HCT116 (cell line): ENCODE data around the gene EARS2. TPM values are rescaled to one million over a fixed set of nuclear protein-coding genes. Genes with fewer than 3 reads are reported as not detected.

Experiments
- ATAC-seq: fragments of 200-7000 bp; cut with Tn5 transposase; 2 replicates; pipeline ENCODE4 v1.9.1; 2020; ENCODE audit warnings: mild to moderate bottlenecking, moderate library complexity
- BruUV-seq: library from RNA; stranded (reverse); fragments of 400-500 nt; replicated peaks from 2 replicates; lab custom pipeline; 2021; lab: Mats Ljungman, UMichigan
- CTCF ChIA-PET: fragments of 300-600 bp; sonication (Branson Sonifier 250); formaldehyde crosslinking; loops from one replicate; lab custom pipeline; 2021; ENCODE audit warnings: antibody characterized with exemption; lab: Charles Lee
- POLR2A ChIA-PET: fragments of 300-600, 350-600 bp; sonication (Branson Sonifier 250); formaldehyde crosslinking; loops from one replicate; lab custom pipeline; 2021; ENCODE audit warnings: antibody characterized with exemption; lab: Charles Lee
- RAD21 ChIA-PET, 2 experiments: fragments of 300-600 bp; sonication (Branson Sonifier 250); formaldehyde crosslinking; loops; one replicate each; lab custom pipeline; 2023; ENCODE audit warnings: low total read pairs in 2 of 2; ENCODE audit not compliant: uncharacterized antibody in 2 of 2, unreplicated experiment in 2 of 2, low non-redundant PET in 1 of 2; lab: Charles Lee
- DNase-seq: peaks from one replicate; pipeline ENCODE4 v3.0.0-alpha.2; 2010; ENCODE audit warnings: low read depth, low spot score
- H2AFZ ChIP-seq: fragments of 200-600 bp; shearing (Covaris generic), sonication (generic); 2 replicates; pipeline ENCODE4 v1.6.1; 2017; ENCODE audit warnings: low read depth, mixed run types, mixed read lengths, antibody characterized with exemption, low read length; ENCODE audit not compliant: poor library complexity, severe bottlenecking
- H3K27ac ChIP-seq: 2 replicates; pipeline ENCODE4 v1.5.1; 2012; ENCODE audit warnings: low read depth, low read length
- H3K27me3 ChIP-seq: fragments of 200-600 bp; sonication (generic); 2 replicates; pipeline ENCODE4 v1.6.1; 2016; ENCODE audit warnings: mixed run types, low read length, mixed read lengths; ENCODE audit not compliant: insufficient read depth
- H3K36me3 ChIP-seq, 2 experiments: fragments of 200-500 bp in 1 of 2; fragments of 200-600 bp in 1 of 2; sonication (Bioruptor generic) in 1 of 2; sonication (generic) in 1 of 2; 2 replicates each; pipeline versions ENCODE4 v1.5.1 to v1.6.1; 2014 to 2016; ENCODE audit warnings: low read length in 2 of 2, inconsistent platforms in 1 of 2, mixed read lengths in 1 of 2, mixed run types in 1 of 2; ENCODE audit not compliant: insufficient read depth in 2 of 2, control insufficient read depth in 1 of 2
- H3K4me1 ChIP-seq, 2 experiments: fragments of 200-600 bp in 1 of 2; sonication (generic) in 1 of 2; 2 replicates each; pipeline versions ENCODE4 v1.5.1 to v1.6.1; 2012 to 2017; ENCODE audit warnings: low read length in 2 of 2, inconsistent platforms in 1 of 2, mild to moderate bottlenecking in 1 of 2, mixed read lengths in 1 of 2, mixed run types in 1 of 2, moderate library complexity in 1 of 2; ENCODE audit not compliant: insufficient read depth in 2 of 2, control insufficient read depth in 1 of 2
- H3K4me2 ChIP-seq: fragments of 200-600 bp; sonication (generic); 2 replicates; pipeline ENCODE4 v1.6.1; 2017; ENCODE audit warnings: mixed run types, low read length, mixed read lengths
- H3K4me3 ChIP-seq, 2 experiments: fragments of 200-600 bp in 1 of 2; sonication (generic) in 1 of 2; replicated peaks in 1 of 2; 2 replicates each; pipeline ENCODE4 v1.5.1; 2011 to 2016; ENCODE audit warnings: low read length in 2 of 2, control low read depth in 1 of 2, low read depth in 1 of 2, mild to moderate bottlenecking in 1 of 2, mixed read lengths in 1 of 2, mixed run types in 1 of 2
- H3K79me2 ChIP-seq: fragments of 200-600 bp; sonication (generic); 2 replicates; pipeline ENCODE4 v1.6.1; 2017; ENCODE audit warnings: mild to moderate bottlenecking, mixed run types, low read length, moderate library complexity, mixed read lengths; ENCODE audit not compliant: insufficient read depth
- H3K9ac ChIP-seq: fragments of 200-600 bp; sonication (generic); 2 replicates; pipeline ENCODE4 v1.6.1; 2016; ENCODE audit warnings: low read length, mixed read lengths
- H3K9me2 ChIP-seq: fragments of 200-600 bp; sonication (generic), shearing (Covaris generic); 2 replicates; pipeline ENCODE4 v1.6.1; 2017; ENCODE audit warnings: mixed run types, mild to moderate bottlenecking, moderate library complexity; ENCODE audit not compliant: insufficient read depth
- H3K9me3 ChIP-seq, 2 experiments: fragments of 200-500 bp in 1 of 2; fragments of 200-600 bp in 1 of 2; sonication (Bioruptor generic) in 1 of 2; sonication (generic) in 1 of 2; 2 replicates each; pipeline ENCODE4 v1.6.1; 2014 to 2017; ENCODE audit warnings: low read length in 2 of 2, mixed read lengths in 2 of 2, inconsistent platforms in 1 of 2, low read depth in 1 of 2, mild to moderate bottlenecking in 1 of 2, mixed run types in 1 of 2, moderate library complexity in 1 of 2; ENCODE audit not compliant: control insufficient read depth in 1 of 2, insufficient read depth in 1 of 2
- H4K20me1 ChIP-seq: fragments of 200-600 bp; sonication (generic), shearing (Covaris generic); 2 replicates; pipeline ENCODE4 v1.6.1; 2017; ENCODE audit warnings: mixed run types, mild to moderate bottlenecking, moderate library complexity; ENCODE audit not compliant: insufficient read depth
- EGR1 ChIP-seq: IDR thresholded peaks from 2 replicates; pipeline ENCODE4 v1.6.1; 2012; ENCODE audit warnings: low read depth
- EZH2phosphoT487 ChIP-seq: fragments of 200-600 bp; IDR thresholded peaks from 2 replicates; pipeline ENCODE4 v1.6.1; 2018; ENCODE audit warnings: antibody characterized with exemption, borderline replicate concordance
- FOSL1 ChIP-seq: IDR thresholded peaks from 2 replicates; pipeline ENCODE4 v1.6.1; 2012; ENCODE audit warnings: low read depth
- JUND ChIP-seq: IDR thresholded peaks from 2 replicates; pipeline ENCODE4 v1.6.1; 2012
- POLR2A ChIP-seq: IDR thresholded peaks from 2 replicates; pipeline ENCODE4 v1.7.0; 2011; ENCODE audit warnings: borderline replicate concordance; ENCODE audit not compliant: insufficient read depth, insufficient read length; ENCODE audit errors: extremely low read depth
- POLR2AphosphoS5 ChIP-seq: IDR thresholded peaks from 2 replicates; pipeline ENCODE4 v1.6.1; 2011; ENCODE audit warnings: mild to moderate bottlenecking, low read depth, low read length, moderate library complexity
- SP1 ChIP-seq: IDR thresholded peaks from 2 replicates; pipeline ENCODE4 v1.6.1; 2012; ENCODE audit warnings: low read depth
- SRF ChIP-seq: IDR thresholded peaks from 2 replicates; pipeline ENCODE4 v1.6.1; 2012; ENCODE audit warnings: low read depth
- TCF7L2 ChIP-seq: IDR thresholded peaks from 2 replicates; pipeline ENCODE4 v1.7.0; 2011; ENCODE audit warnings: borderline replicate concordance, inconsistent platforms; ENCODE audit not compliant: insufficient read depth, insufficient read length; ENCODE audit errors: extremely low read depth
- YY1 ChIP-seq: IDR thresholded peaks from 2 replicates; pipeline ENCODE4 v1.6.1; 2011; ENCODE audit warnings: low read length, low read depth, moderate library complexity, mild to moderate bottlenecking; ENCODE audit not compliant: insufficient replicate concordance; ENCODE audit errors: extremely low read depth
- ZFX ChIP-seq: fragments of 450-650 bp; IDR thresholded peaks from 2 replicates; pipeline ENCODE4 v1.6.1; 2017
- ZNF274 ChIP-seq: fragments of 200-500 bp; sonication (Bioruptor generic); IDR thresholded peaks from 2 replicates; pipeline ENCODE4 v1.6.1; 2014; ENCODE audit warnings: mild to moderate bottlenecking, low read depth, low read length, inconsistent platforms
- intact Hi-C: fragments of 100-400 bp; cut with micrococcal nuclease; formaldehyde crosslinking; loops from 2 replicates; pipeline ENCODE4 v1.10.0; 2022
- total RNA-seq: library from RNA; stranded (reverse); gene quantifications from one replicate; pipeline ENCODE4 v1.2.1, GENCODE V29; 2021; ENCODE audit not compliant: unreplicated experiment
- TF ChIP-seq, protein P1 (sequence below): IDR thresholded peaks from 2 replicates; pipeline ENCODE4 v1.6.1; 2012; ENCODE audit warnings: low read depth
- TF ChIP-seq, protein P2 (sequence below): IDR thresholded peaks from 2 replicates; pipeline ENCODE4 v1.6.1; 2012
- TF ChIP-seq, protein P3 (sequence below), 3 experiments: fragments of 200-600 bp in 1 of 3; sonication (generic) in 1 of 3; IDR thresholded peaks in 2 of 3; conservative IDR thresholded peaks in 1 of 3; 2 replicates each; pipeline ENCODE4 v1.5.1; 2012 to 2017; ENCODE audit warnings: low read depth in 2 of 3, low read length in 2 of 3, antibody characterized with exemption in 1 of 3, borderline replicate concordance in 1 of 3, control low read depth in 1 of 3, mild to moderate bottlenecking in 1 of 3, mixed read lengths in 1 of 3, mixed run types in 1 of 3, moderate library complexity in 1 of 3; ENCODE audit not compliant: insufficient read depth in 1 of 3
- TF ChIP-seq, protein P4 (sequence below): IDR thresholded peaks from 2 replicates; pipeline ENCODE4 v1.6.1; 2012
- TF ChIP-seq, protein P5 (sequence below): IDR thresholded peaks from 2 replicates; pipeline ENCODE4 v1.6.1; 2011; ENCODE audit warnings: mild to moderate bottlenecking, low read length, moderate library complexity; ENCODE audit not compliant: insufficient replicate concordance; ENCODE audit errors: extremely low read depth

The EARS2 gene
- total RNA-seq, 1 experiment from 2014 or later, result 35.6 TPM

DNA sequence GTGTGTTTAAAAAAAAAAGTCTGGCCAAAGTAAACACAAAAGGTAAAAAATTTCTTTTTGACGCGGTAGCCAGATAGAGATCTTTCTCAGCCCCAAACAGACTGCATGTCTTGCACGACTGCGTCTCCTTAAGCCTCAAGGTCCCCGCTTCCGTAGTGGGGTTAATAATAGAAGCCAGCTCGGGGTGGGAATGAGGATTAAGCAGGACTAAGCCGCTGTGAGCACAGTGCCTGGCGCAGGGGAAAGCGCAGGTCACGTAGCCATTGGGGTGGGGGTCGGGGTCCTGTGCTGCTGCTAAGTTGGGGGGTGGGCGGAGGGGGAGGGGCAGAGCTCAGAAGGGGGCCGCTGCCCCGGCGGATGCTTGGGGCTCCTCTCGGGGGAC is 47.4 kb downstream of the EARS2 start:
- ChIA-PET POLR2A (no interaction called here), RAD21 (no interaction called here), CTCF (no interaction called here)
- H3K27ac ChIP-seq, result peak overlapping the region; percentile 76; the same call in 1 of the 2 replicates
- peaks cover 12 to 44% of the 10 kb centered on the region in 2 experiments for H3K4me1 ChIP-seq
- H3K27me3 ChIP-seq, result no peaks in the 10 kb centered on the region
- peak overlapping the region; percentile 80 for H3K9ac ChIP-seq
- no peaks in the 10 kb centered on the region; a peak in 1 of 4 replicates for H3K36me3 ChIP-seq
- peaks cover 18% of the 10 kb centered on the region; the same call in 1 of the 2 replicates for H4K20me1 ChIP-seq
- BruUV-seq, result no TSS peak
- H3K4me2 ChIP-seq, result peak overlapping the region; percentile 78
- TF ChIP-seq, protein P1, sequence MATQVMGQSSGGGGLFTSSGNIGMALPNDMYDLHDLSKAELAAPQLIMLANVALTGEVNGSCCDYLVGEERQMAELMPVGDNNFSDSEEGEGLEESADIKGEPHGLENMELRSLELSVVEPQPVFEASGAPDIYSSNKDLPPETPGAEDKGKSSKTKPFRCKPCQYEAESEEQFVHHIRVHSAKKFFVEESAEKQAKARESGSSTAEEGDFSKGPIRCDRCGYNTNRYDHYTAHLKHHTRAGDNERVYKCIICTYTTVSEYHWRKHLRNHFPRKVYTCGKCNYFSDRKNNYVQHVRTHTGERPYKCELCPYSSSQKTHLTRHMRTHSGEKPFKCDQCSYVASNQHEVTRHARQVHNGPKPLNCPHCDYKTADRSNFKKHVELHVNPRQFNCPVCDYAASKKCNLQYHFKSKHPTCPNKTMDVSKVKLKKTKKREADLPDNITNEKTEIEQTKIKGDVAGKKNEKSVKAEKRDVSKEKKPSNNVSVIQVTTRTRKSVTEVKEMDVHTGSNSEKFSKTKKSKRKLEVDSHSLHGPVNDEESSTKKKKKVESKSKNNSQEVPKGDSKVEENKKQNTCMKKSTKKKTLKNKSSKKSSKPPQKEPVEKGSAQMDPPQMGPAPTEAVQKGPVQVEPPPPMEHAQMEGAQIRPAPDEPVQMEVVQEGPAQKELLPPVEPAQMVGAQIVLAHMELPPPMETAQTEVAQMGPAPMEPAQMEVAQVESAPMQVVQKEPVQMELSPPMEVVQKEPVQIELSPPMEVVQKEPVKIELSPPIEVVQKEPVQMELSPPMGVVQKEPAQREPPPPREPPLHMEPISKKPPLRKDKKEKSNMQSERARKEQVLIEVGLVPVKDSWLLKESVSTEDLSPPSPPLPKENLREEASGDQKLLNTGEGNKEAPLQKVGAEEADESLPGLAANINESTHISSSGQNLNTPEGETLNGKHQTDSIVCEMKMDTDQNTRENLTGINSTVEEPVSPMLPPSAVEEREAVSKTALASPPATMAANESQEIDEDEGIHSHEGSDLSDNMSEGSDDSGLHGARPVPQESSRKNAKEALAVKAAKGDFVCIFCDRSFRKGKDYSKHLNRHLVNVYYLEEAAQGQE, result no peak
- TF ChIP-seq, protein P2, sequence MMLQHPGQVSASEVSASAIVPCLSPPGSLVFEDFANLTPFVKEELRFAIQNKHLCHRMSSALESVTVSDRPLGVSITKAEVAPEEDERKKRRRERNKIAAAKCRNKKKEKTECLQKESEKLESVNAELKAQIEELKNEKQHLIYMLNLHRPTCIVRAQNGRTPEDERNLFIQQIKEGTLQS, result no peak
- TF ChIP-seq POLR2A (no peak), SP1 (no peak), JUND (no peak), EGR1 (no peak), POLR2AphosphoS5 (no peak), YY1 (no peak), SRF (no peak), ZFX (no peak), ZNF274 (no peak), TCF7L2 (no peak), EZH2phosphoT487 (no peak), FOSL1 (no peak)
- TF ChIP-seq, protein P3, sequence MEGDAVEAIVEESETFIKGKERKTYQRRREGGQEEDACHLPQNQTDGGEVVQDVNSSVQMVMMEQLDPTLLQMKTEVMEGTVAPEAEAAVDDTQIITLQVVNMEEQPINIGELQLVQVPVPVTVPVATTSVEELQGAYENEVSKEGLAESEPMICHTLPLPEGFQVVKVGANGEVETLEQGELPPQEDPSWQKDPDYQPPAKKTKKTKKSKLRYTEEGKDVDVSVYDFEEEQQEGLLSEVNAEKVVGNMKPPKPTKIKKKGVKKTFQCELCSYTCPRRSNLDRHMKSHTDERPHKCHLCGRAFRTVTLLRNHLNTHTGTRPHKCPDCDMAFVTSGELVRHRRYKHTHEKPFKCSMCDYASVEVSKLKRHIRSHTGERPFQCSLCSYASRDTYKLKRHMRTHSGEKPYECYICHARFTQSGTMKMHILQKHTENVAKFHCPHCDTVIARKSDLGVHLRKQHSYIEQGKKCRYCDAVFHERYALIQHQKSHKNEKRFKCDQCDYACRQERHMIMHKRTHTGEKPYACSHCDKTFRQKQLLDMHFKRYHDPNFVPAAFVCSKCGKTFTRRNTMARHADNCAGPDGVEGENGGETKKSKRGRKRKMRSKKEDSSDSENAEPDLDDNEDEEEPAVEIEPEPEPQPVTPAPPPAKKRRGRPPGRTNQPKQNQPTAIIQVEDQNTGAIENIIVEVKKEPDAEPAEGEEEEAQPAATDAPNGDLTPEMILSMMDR (IDR thresholded peaks at IDR 0.05 in 2 of 3, conservative IDR thresholded peaks at IDR 0.05 in 1 of 3; ENCODE audit: borderline replicate concordance in 1 of 3, insufficient read depth in 1 of 3, low read depth in 2 of 3, low read length in 2 of 3), result no peak
- TF ChIP-seq, protein P4, sequence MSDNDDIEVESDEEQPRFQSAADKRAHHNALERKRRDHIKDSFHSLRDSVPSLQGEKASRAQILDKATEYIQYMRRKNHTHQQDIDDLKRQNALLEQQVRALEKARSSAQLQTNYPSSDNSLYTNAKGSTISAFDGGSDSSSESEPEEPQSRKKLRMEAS, result no peak
- TF ChIP-seq, protein P5, sequence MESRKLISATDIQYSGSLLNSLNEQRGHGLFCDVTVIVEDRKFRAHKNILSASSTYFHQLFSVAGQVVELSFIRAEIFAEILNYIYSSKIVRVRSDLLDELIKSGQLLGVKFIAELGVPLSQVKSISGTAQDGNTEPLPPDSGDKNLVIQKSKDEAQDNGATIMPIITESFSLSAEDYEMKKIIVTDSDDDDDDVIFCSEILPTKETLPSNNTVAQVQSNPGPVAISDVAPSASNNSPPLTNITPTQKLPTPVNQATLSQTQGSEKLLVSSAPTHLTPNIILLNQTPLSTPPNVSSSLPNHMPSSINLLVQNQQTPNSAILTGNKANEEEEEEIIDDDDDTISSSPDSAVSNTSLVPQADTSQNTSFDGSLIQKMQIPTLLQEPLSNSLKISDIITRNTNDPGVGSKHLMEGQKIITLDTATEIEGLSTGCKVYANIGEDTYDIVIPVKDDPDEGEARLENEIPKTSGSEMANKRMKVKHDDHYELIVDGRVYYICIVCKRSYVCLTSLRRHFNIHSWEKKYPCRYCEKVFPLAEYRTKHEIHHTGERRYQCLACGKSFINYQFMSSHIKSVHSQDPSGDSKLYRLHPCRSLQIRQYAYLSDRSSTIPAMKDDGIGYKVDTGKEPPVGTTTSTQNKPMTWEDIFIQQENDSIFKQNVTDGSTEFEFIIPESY, result no peak
- H3K79me2 ChIP-seq, result peaks cover 51% of the 10 kb centered on the region
- no peak for DNase-seq
- H3K4me3 ChIP-seq, result peak overlapping the region; percentile 64 to 78
- no peak overlapping the region for H2AFZ ChIP-seq
- no peaks in the 10 kb centered on the region for H3K9me2 ChIP-seq
- ATAC-seq, result peak; percentile 11
- intact Hi-C loops, result no loop called here
- no peaks in the 10 kb centered on the region for H3K9me3 ChIP-seq
